Muscle of back (tissue), 11 donors: ENCODE results near the gene TFF1. TPM values are rescaled to one million over a fixed set of nuclear protein-coding genes. Genes with fewer than 3 reads are reported as not detected.

Experiments used
- DNase-seq, 3 donors: peaks; one replicate each; pipeline versions ENCODE4 v3.0.0 to v3.0.0-alpha.2; 2013
- polyA plus RNA-seq, 10 donors: library from polyadenylated mRNA; unstranded; fragments of 120-200 nt; gene quantifications; one replicate each; pipeline ENCODE4 v1.2.1, GENCODE V29; 2013; ENCODE audit not compliant: insufficient read length in 10 of 10

The TFF1 gene
- polyA plus RNA-seq, 10 donors, result 0.48 to 0.53 TPM; not detected in 8

DNA sequence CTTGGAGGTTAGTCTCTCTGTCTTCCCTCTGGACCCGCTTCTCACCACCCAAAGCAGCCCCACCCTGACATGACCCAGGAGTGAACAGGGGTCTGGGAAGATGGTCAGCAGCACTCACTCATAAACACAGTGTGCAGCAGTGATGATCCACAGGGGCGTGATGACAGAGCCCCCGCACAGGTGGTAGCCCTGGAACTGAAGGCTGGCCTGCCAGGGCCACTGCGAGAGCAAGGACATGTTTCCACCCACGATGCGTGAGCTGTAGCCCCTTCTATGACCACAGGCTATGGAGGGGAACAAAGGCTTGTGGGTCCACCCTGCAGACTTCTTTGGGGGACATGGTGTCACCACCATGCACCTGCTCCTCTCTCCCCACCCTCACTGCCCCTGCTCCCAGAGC is 16.6 kb upstream of the TFF1 start:
- DNase-seq, result no peak

GRCh38 chr21:42381347-42381984 is 15.1 kb upstream of the TFF1 start:
- no peak for DNase-seq

GRCh38 chr21:42379426-42380215 is 13.3 kb upstream of the TFF1 start:
- DNase-seq, result no peak

DNA sequence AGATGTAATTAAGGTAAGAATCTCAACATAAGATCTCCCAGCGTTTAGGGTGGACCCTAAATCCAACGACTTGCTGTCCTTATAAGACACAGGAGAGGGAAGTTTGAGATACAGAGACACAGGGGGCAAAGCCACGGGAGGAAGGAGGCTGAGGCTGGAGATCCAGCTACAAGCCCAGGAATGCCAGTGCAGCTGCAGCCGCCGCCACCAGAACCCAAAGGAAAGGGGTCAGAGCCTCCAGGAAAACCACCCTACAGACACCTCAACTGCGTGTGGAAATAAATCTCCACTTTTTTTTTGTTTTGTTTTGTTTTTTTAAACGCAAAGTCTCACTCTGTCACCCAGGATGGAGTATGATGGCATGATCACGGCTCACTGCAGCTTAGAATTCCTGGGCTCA is 12.1 kb upstream of the TFF1 start:
- no peak for DNase-seq

GRCh38 chr21:42377951-42378340 is 11.6 kb upstream of the TFF1 start:
- DNase-seq, result no peak

- no peak for DNase-seq
Observed at GRCh38 chr21:42377211-42377950, 11.0 kb upstream of the TFF1 start.

GRCh38 chr21:42376338-42376982 is 10.1 kb upstream of the TFF1 start:
- no peak for DNase-seq

DNA sequence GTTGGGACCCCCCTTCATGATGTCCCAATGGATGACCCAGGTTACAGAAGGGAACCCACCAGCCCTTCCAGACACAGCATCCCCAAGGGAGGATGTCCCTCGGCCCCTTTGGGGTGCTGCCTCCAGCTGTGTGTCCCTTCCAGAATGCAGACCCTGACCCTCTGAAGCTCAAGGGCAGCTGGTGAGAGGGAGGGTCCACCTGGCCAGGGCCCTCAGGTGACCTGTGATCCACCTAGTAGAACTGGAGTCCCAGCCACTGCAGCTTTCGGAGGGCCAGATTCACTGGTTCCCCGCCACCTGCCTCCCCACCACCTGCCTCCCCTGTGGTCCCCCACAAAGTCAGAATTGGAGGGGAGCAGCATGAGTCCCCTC is 9.6 kb upstream of the TFF1 start:
- no peak for DNase-seq

GRCh38 chr21:42375506-42375905 is 9.2 kb upstream of the TFF1 start:
- DNase-seq, result no peak

- DNase-seq, result no peak
Observed at GRCh38 chr21:42374864-42375499, 8.6 kb upstream of the TFF1 start.

DNA sequence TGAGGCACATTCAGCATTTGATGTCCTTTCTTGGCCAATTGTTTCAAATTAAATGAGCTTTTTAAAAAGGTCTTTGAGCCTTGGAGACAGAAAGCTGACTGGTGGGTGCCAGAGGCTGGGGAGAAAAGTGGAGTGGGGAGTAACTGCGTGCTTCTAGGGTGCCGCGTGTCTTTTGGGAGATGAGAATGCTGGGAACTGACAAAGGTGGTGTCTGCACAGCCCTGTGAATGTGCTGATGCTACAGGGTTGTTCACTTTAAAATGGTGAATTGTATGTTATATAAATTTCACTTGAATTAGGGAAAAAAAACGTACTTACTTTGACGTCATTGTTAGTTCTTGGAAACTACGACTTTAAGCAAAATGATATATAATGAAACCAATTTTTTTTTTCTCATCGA is 8.1 kb upstream of the TFF1 start:
- no peak for DNase-seq

- no peak for DNase-seq
Observed at GRCh38 chr21:42373908-42374455, 7.6 kb upstream of the TFF1 start.

- no peak for DNase-seq
Observed at GRCh38 chr21:42373196-42373907, 7.0 kb upstream of the TFF1 start.

DNA sequence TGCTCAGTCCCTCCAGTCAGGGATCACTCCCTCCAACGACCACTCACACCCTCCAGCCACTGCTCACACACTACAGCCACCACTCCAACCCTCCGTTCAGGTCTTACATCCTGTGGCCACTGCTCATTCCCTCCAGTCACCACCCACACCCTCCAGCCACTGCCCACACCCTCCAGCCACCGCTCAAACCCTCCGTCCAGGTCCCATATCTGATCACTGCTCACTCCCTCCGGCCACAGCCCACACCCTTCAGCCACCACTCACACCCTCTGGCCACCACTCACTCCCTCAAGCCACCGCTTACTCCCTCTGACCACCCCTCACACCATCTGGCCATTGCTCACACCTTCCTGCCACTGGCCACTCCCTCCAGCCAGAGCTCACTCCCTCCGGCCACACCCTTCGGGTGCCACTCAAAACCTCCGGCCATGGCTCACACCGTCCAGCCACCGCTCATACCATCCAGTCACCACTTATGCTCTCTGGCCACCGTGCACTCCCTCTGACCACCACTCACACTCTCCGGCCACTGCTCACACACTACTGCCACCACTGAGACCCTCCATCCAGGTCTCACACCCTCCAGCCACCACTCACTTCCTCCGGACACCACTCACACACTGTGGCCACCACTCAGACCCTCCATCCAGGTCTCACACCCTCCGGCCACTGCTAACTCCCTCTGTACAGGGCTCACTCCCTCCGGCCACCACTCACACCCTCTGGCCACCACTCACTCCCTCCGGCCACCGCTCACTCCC is 4.7 kb upstream of the TFF1 start:
- DNase-seq, result no peak

GRCh38 chr21:42369821-42370220 is 3.5 kb upstream of the TFF1 start:
- no peak for DNase-seq

DNA sequence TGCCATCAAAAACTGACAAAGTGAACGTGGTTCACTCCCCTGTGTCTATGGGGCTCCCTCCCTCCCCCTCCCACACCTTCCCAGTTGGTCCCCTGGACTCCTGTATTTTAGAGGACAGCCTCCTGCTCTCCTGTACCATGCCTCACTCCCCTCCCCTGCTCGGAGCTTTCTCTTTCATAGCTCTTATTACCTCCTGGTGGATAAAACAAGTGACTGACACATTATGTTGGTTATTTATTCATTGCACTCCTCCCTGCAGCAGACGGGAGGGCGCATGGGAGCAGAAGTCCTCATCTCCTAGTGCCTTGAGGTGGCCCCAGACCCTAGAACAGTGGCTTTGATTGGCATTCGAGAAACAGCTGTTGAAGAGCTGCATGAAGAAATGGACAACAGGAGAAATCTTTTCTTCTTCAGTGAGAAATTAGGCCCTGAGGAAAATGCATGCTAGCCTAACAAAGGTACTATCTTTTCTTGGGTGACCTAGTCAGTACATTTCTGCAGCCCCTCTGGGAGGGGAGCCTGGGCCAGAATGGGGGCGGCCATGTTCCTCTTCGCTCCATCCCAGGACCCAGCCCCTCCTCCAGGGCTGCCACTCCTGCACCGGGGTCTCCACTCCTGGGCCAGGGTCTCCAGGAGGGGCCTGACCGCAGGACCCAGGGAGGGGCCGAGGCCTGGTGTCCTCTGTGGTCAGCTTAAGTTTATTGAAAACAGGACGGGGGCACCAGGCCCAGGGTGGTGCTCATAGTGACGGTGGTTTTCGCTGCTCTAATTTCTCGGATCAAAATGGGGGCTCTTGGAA is 1.2 kb upstream of the TFF1 start:
- DNase-seq, result no peak

DNA sequence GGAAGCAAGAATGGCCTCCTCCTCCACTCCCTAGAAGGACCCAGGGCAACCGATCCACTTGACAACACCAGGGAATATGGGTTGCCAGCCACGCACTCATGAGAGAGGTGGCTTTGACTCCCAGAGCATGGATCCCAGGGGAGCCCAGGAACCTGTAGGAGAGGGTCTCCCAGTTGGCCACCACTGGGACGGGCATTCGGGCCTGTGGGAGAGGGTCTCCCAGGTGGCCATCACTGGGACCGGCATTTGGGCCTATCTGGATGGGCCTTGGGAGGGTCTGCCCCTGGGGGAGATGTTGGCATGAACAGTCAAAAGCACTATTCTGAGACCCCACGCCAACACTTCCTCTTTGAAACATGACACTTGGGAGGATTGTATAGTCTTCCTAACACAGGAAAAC is 565 bp downstream of the TFF1 start:
- no peak for DNase-seq

DNA sequence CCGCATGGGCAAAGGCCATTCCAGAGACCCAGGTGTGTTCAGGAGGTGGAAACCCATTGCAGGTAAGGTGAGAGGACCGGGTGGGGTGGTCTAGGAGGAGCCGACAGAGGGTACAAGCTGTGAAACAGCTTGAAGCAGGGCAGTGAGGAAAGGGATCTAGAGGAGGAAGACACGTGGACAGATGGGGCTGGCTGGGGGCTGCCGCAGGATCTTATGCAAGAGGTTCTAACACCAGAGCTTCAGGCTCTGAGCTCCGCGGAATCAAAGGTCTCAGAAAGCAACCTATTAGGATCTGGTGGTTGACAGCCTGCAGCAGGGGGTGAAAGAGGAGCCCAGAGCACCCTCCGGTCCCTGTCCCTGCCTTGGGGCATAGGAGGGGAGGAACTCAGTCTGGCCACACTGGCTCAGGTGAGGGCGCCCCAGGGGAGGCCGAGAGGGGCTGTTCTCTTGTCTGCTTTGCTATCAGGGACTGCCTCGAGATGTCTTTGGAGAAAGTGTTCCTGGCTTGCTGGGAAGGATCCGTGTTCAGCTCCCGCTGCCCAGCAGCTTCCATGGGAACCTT is 1.9 kb downstream of the TFF1 start:
- DNase-seq, result no peak

- no peak for DNase-seq
Observed at GRCh38 chr21:42363312-42363711, 3.0 kb downstream of the TFF1 start.
